Activated naive CD8-positive, alpha-beta T cell treated with anti-CD3 and anti-CD28 coated beads, Interleukin-2, amount 50 U/mL, for 16 hours (primary cell): ENCODE measurements around the gene CLBA1.

Source experiments
- DNase-seq: peaks from one replicate; pipeline ENCODE4 v3.0.0-alpha.2; 2020; ENCODE audit warnings: low read depth, low spot score

The CLBA1 gene

GRCh38 chr14:105005329-105005928, 19.8 kb downstream of the CLBA1 start:
- no peak for DNase-seq

- DNase-seq, result no peak
These were observed 20.6 kb downstream of the CLBA1 start for GRCh38 chr14:105005929-105006830.

- DNase-seq, result no peak
These were observed 21.4 kb downstream of the CLBA1 start for GRCh38 chr14:105006831-105007592.

GRCh38 chr14:105007593-105008264, 22.1 kb downstream of the CLBA1 start:
- DNase-seq, result no peak

- DNase-seq, result no peak
These were observed 24.5 kb downstream of the CLBA1 start for GRCh38 chr14:105010106-105010505.

GRCh38 chr14:105010891-105011291, 25.3 kb downstream of the CLBA1 start:
- no peak for DNase-seq

- DNase-seq, result no peak
These were observed 25.9 kb downstream of the CLBA1 start for GRCh38 chr14:105011312-105011990.

GRCh38 chr14:105012171-105012985, 26.8 kb downstream of the CLBA1 start:
- no peak for DNase-seq

GRCh38 chr14:105013150-105013785, 27.7 kb downstream of the CLBA1 start:
- no peak for DNase-seq

- no peak for DNase-seq
These were observed 28.4 kb downstream of the CLBA1 start for GRCh38 chr14:105014032-105014431.

- DNase-seq, result no peak
These were observed 29.0 kb downstream of the CLBA1 start for GRCh38 chr14:105014631-105015030.

GRCh38 chr14:105015242-105015641, 29.7 kb downstream of the CLBA1 start:
- DNase-seq, result no peak

GRCh38 chr14:105015905-105016304, 30.3 kb downstream of the CLBA1 start:
- no peak for DNase-seq

- no peak for DNase-seq
These were observed 32.8 kb downstream of the CLBA1 start for GRCh38 chr14:105018414-105018813.

- DNase-seq, result peak; percentile 28
These were observed 34.5 kb downstream of the CLBA1 start for GRCh38 chr14:105019861-105020814.

- DNase-seq, result peak; percentile 91
These were observed 35.4 kb downstream of the CLBA1 start, which contains the start of gene CDCA4 for GRCh38 chr14:105020815-105021655. Gene CDCA4, minus strand, starts transcription at chr14:105021083. Its CDS starts 9,154 bp downstream, at chr14:105011929.

GRCh38 chr14:105021656-105022275, 36.2 kb downstream of the CLBA1 start:
- DNase-seq, result no peak
